Suprapubic skin (tissue), 4 donors: ENCODE measurements around the gene ATF7. TPM values are rescaled to one million over a fixed set of nuclear protein-coding genes. Genes with fewer than 3 reads are reported as not detected.
A peak's percentile ranks its signal among the peaks of the same experiment; 100 is the strongest.

Experiments
- DNase-seq, 2 donors: peaks; one replicate each; pipeline ENCODE4 v3.0.0-alpha.2; 2019; ENCODE audit warnings: low spot score in 2 of 2
- H3K27ac ChIP-seq: fragments of 200-600 bp; sonication (generic); one replicate; pipeline ENCODE4 v1.5.1; 2019
- H3K27me3 ChIP-seq: fragments of 200-600 bp; sonication (generic); one replicate; pipeline ENCODE4 v1.5.1; 2019
- H3K36me3 ChIP-seq: fragments of 200-600 bp; sonication (generic); one replicate; pipeline ENCODE4 v1.5.1; 2019
- H3K4me1 ChIP-seq: fragments of 200-600 bp; sonication (generic); one replicate; pipeline ENCODE4 v1.5.1; 2019
- H3K4me3 ChIP-seq: fragments of 200-600 bp; sonication (generic); one replicate; pipeline ENCODE4 v1.5.1; 2019; ENCODE audit warnings: mild to moderate bottlenecking
- H3K9me3 ChIP-seq: fragments of 200-600 bp; sonication (generic); one replicate; pipeline ENCODE4 v1.5.1; 2019
- CTCF ChIP-seq, 2 donors: fragments of 200-600 bp in 1 of 2; fragments of 450-650 bp in 1 of 2; sonication (generic) in 1 of 2; IDR thresholded peaks; one replicate each; pipeline ENCODE4 v1.5.1; 2016 to 2019; ENCODE audit warnings: antibody characterized with exemption in 2 of 2, mild to moderate bottlenecking in 1 of 2, moderate library complexity in 1 of 2
- EP300 ChIP-seq: sonication (generic); formaldehyde crosslinking; IDR thresholded peaks from one replicate; pipeline ENCODE4 v1.6.1; 2017; ENCODE audit warnings: antibody characterized with exemption
- POLR2A ChIP-seq, 2 donors: fragments of 450-650 bp; IDR thresholded peaks; one replicate each; pipeline ENCODE4 v1.6.1; 2017; ENCODE audit warnings: antibody characterized with exemption in 2 of 2, mild to moderate bottlenecking in 2 of 2, moderate library complexity in 2 of 2
- POLR2AphosphoS5 ChIP-seq, 3 donors: sonication (generic); formaldehyde crosslinking; IDR thresholded peaks; one replicate each; pipeline ENCODE4 v1.6.1; 2017; ENCODE audit warnings: antibody characterized with exemption in 3 of 3
- WGBS: methylation state at CpG from one replicate; pipeline ENCODE4 v1.1.5; 2018; 5-methylcytosine and 5-hydroxymethylcytosine counted together
- total RNA-seq, 4 donors: library from RNA; depleted of rRNA; stranded (reverse); fragments of >200 nt; gene quantifications; one replicate each; pipeline ENCODE4 v1.1.0, GENCODE V29; 2016

Gene ATF7
- 10 to 100 TPM; 26.7 to 60.7 (median 40.5) TPM for total RNA-seq

- H3K9me3 ChIP-seq: no peaks in the 10 kb centered on the region
- peaks cover 38% of the 10 kb centered on the region for H3K4me1 ChIP-seq
- H3K27me3 ChIP-seq: no peaks in the 10 kb centered on the region
- TF ChIP-seq EP300 (no peak), POLR2A (IDR thresholded peaks at IDR 0.05) (peak in 1 of 2 donors; percentile 35), CTCF (IDR thresholded peaks at IDR 0.05) (no peak), POLR2AphosphoS5 (IDR thresholded peaks at IDR 0.05) (peak; percentile 38 to 88 (median 86))
- H3K36me3 ChIP-seq: no peaks in the 10 kb centered on the region
- peak within 1 kb of the TSS; percentile 94 for H3K27ac ChIP-seq
- DNase-seq: peak; percentile 98 to 99
- H3K4me3 ChIP-seq: peak within 1 kb of the TSS; percentile 63
- WGBS: under 1% methylated on average over 43 of the region's 48 CpGs
Observed at GRCh38 chr12:53625946-53626701, at the start of gene ATF7. ATF7 (minus strand) TSS chr12:53626382; CDS start chr12:53601000, 25,382 bp downstream.

GRCh38 chr12:53674977-53675700 lies 49.0 kb upstream of the ATF7 start:
- TF ChIP-seq CTCF (IDR thresholded peaks at IDR 0.05) (no peak), POLR2A (IDR thresholded peaks at IDR 0.05) (no peak), EP300 (no peak), POLR2AphosphoS5 (IDR thresholded peaks at IDR 0.05) (no peak)
- Histone ChIP-seq H3K9me3 (no peaks in the 10 kb centered on the region), H3K4me3 (peak overlapping the region; percentile 63), H3K4me1 (peaks cover 34% of the 10 kb centered on the region), H3K27ac (peak overlapping the region; percentile 89), H3K27me3 (no peaks in the 10 kb centered on the region), H3K36me3 (peaks cover 32% of the 10 kb centered on the region)
- WGBS: 26% methylated on average over 8 of the region's 8 CpGs
- DNase-seq: no peak

GRCh38 chr12:53670971-53671370 lies 44.8 kb upstream of the ATF7 start:
- no peak overlapping the region for H3K4me3 ChIP-seq
- H3K4me1 ChIP-seq: peaks cover 21% of the 10 kb centered on the region
- no peak overlapping the region for H3K27ac ChIP-seq
- H3K9me3 ChIP-seq: no peaks in the 10 kb centered on the region
- H3K27me3 ChIP-seq: no peaks in the 10 kb centered on the region
- no peak for DNase-seq
- TF ChIP-seq EP300 (no peak), POLR2AphosphoS5 (IDR thresholded peaks at IDR 0.05) (no peak), POLR2A (IDR thresholded peaks at IDR 0.05) (no peak), CTCF (IDR thresholded peaks at IDR 0.05) (no peak)
- peaks cover 64% of the 10 kb centered on the region for H3K36me3 ChIP-seq

GRCh38 chr12:53670308-53670707 lies 44.1 kb upstream of the ATF7 start:
- WGBS: 86% methylated on average over 7 of the region's 7 CpGs
- Histone ChIP-seq H3K9me3 (no peaks in the 10 kb centered on the region), H3K27ac (no peak overlapping the region), H3K27me3 (no peaks in the 10 kb centered on the region), H3K4me3 (no peak overlapping the region), H3K36me3 (peaks cover 70% of the 10 kb centered on the region), H3K4me1 (peaks cover 20% of the 10 kb centered on the region)
- TF ChIP-seq EP300 (no peak), POLR2AphosphoS5 (IDR thresholded peaks at IDR 0.05) (no peak), CTCF (IDR thresholded peaks at IDR 0.05) (no peak), POLR2A (IDR thresholded peaks at IDR 0.05) (no peak)
- no peak for DNase-seq

- peaks cover 10% of the 10 kb centered on the region for H3K4me1 ChIP-seq
- peaks cover 68% of the 10 kb centered on the region for H3K36me3 ChIP-seq
- H3K27ac ChIP-seq: no peak overlapping the region
- WGBS: 87% methylated on average over 2 of the region's 2 CpGs
- no peak for TF ChIP-seq POLR2AphosphoS5 (IDR thresholded peaks at IDR 0.05)
- TF ChIP-seq POLR2A (IDR thresholded peaks at IDR 0.05): no peak
- TF ChIP-seq EP300: no peak
- no peak for TF ChIP-seq CTCF (IDR thresholded peaks at IDR 0.05)
- H3K9me3 ChIP-seq: no peaks in the 10 kb centered on the region
- H3K27me3 ChIP-seq: no peaks in the 10 kb centered on the region
- DNase-seq: no peak
- H3K4me3 ChIP-seq: no peak overlapping the region
Observed at GRCh38 chr12:53667080-53667479, 40.9 kb upstream of the ATF7 start.
